Endothelial cell of umbilical vein (primary cell): Measurements from ENCODE around the gene OR13J1. TPM values are rescaled to one million over a fixed set of nuclear protein-coding genes. Genes with fewer than 3 reads are reported as not detected.

Experiments used
- BruUV-seq: library from RNA; stranded (reverse); fragments of 400-500 nt; replicated peaks from 2 replicates; lab custom pipeline; 2021; lab: Mats Ljungman, UMichigan
- CTCF ChIA-PET: fragments of 300-600, 350-600 bp; sonication (Branson Sonifier 250); formaldehyde crosslinking; loops from one replicate; lab custom pipeline; 2021; ENCODE audit warnings: antibody characterized with exemption, inconsistent platforms; lab: Charles Lee
- POLR2A ChIA-PET: fragments of 300-600, 350-600 bp; sonication (Branson Sonifier 250); formaldehyde crosslinking; loops from one replicate; lab custom pipeline; 2021; ENCODE audit warnings: antibody characterized with exemption, inconsistent platforms; lab: Charles Lee
- DNase-seq: peaks from one replicate; pipeline ENCODE4 v3.0.0-alpha.2; 2011; ENCODE audit warnings: low read depth, low spot score
- FAIRE-seq: peaks from 2 replicates; lab custom pipeline; 2011; peaks lifted over from hg19 to GRCh38; lab: Jason Lieb, UNC
- H2AFZ ChIP-seq: 2 replicates; pipeline ENCODE4 v1.6.0; 2012; ENCODE audit warnings: low read depth, low read length, control low read depth, inconsistent platforms
- H3K27ac ChIP-seq: 2 replicates; pipeline ENCODE4 v1.5.1; 2011; ENCODE audit warnings: low read depth, mild to moderate bottlenecking, control low read depth, low read length, moderate library complexity; ENCODE audit not compliant: insufficient read depth
- H3K27me3 ChIP-seq, 2 experiments: 2 replicates each; pipeline versions ENCODE4 v1.6.0 to v1.6.1; 2011; ENCODE audit warnings: low read length in 2 of 2, mixed read lengths in 1 of 2; ENCODE audit not compliant: control insufficient read depth in 2 of 2, insufficient read depth in 2 of 2
- H3K36me3 ChIP-seq, 2 experiments: 2 replicates in 1 of 2; 3 replicates in 1 of 2; pipeline ENCODE4 v1.5.1; 2011; ENCODE audit warnings: low read length in 2 of 2, mild to moderate bottlenecking in 1 of 2, moderate library complexity in 1 of 2; ENCODE audit not compliant: control insufficient read depth in 2 of 2, insufficient read depth in 2 of 2; ENCODE audit errors: extremely low read depth in 1 of 2
- H3K4me1 ChIP-seq: 3 replicates; pipeline ENCODE4 v1.5.1; 2011; ENCODE audit warnings: mild to moderate bottlenecking, low read length; ENCODE audit not compliant: control insufficient read depth, insufficient read depth; ENCODE audit errors: extremely low read depth
- H3K4me2 ChIP-seq: 2 replicates; pipeline ENCODE4 v1.6.1; 2011; ENCODE audit warnings: low read length, control low read depth, mixed read lengths; ENCODE audit not compliant: insufficient read depth
- H3K4me3 ChIP-seq, 3 experiments: fragments of 200-600 bp in 1 of 3; sonication (generic), shearing (Covaris generic) in 1 of 3; replicated peaks in 1 of 3; 2 replicates each; pipeline ENCODE4 v1.5.1; 2011 to 2016; ENCODE audit warnings: control low read depth in 3 of 3, low read length in 3 of 3, mild to moderate bottlenecking in 2 of 3, inconsistent platforms in 1 of 3, low read depth in 1 of 3, moderate library complexity in 1 of 3; ENCODE audit not compliant: insufficient read depth in 1 of 3
- H3K79me2 ChIP-seq: 2 replicates; pipeline ENCODE4 v1.6.0; 2012; ENCODE audit warnings: low read length, inconsistent platforms; ENCODE audit not compliant: control insufficient read depth, insufficient read depth
- H3K9ac ChIP-seq: replicated peaks from 2 replicates; pipeline ENCODE3; 2011; ENCODE audit warnings: low read length, control low read depth; ENCODE audit not compliant: insufficient read depth; ENCODE audit errors: extremely low read depth
- H3K9me1 ChIP-seq: replicated peaks from 3 replicates; pipeline ENCODE4 v1.6.0; 2011; ENCODE audit warnings: mild to moderate bottlenecking, low read length; ENCODE audit not compliant: control insufficient read depth, insufficient read depth; ENCODE audit errors: extremely low read depth
- H3K9me3 ChIP-seq: replicated peaks from 2 replicates; pipeline ENCODE4 v1.5.1; 2012; ENCODE audit warnings: low read length, inconsistent platforms; ENCODE audit not compliant: control insufficient read depth, insufficient read depth
- H4K20me1 ChIP-seq: replicated peaks from 2 replicates; pipeline ENCODE3; 2011; ENCODE audit warnings: mild to moderate bottlenecking, low read length; ENCODE audit not compliant: control insufficient read depth, insufficient read depth; ENCODE audit errors: extremely low read depth
- CTCF ChIP-seq, 2 donors: IDR thresholded peaks; 1 replicate in 1 of 2; 2 replicates in 1 of 2; pipeline ENCODE4 v1.5.1; 2011; ENCODE audit warnings: low read length in 2 of 2, mild to moderate bottlenecking in 2 of 2, moderate library complexity in 2 of 2, control low read depth in 1 of 2, inconsistent platforms in 1 of 2, low read depth in 1 of 2; ENCODE audit not compliant: insufficient read depth in 1 of 2; ENCODE audit errors: extremely low read depth in 1 of 2
- EZH2 ChIP-seq: IDR thresholded peaks from 2 replicates; pipeline ENCODE4 v1.6.1; 2012; ENCODE audit warnings: borderline replicate concordance, low read depth, mild to moderate bottlenecking, moderate library complexity, low read length, inconsistent platforms; ENCODE audit not compliant: severe bottlenecking
- FOS ChIP-seq: IDR thresholded peaks from 2 replicates; pipeline ENCODE4 v1.6.1; 2011; ENCODE audit warnings: mild to moderate bottlenecking, low read length, moderate library complexity, borderline replicate concordance; ENCODE audit not compliant: insufficient read depth
- GATA2 ChIP-seq: IDR thresholded peaks from 2 replicates; pipeline ENCODE4 v1.7.0; 2011; ENCODE audit warnings: low read depth, mild to moderate bottlenecking, moderate library complexity, mixed read lengths, low read length; ENCODE audit not compliant: insufficient read length, insufficient read depth
- JUN ChIP-seq: IDR thresholded peaks from 2 replicates; pipeline ENCODE4 v1.6.1; 2011; ENCODE audit warnings: borderline replicate concordance, low read depth; ENCODE audit not compliant: insufficient read length, insufficient read depth
- MAX ChIP-seq: IDR thresholded peaks from 2 replicates; pipeline ENCODE4 v1.6.1; 2011; ENCODE audit not compliant: insufficient read depth, insufficient read length
- MYC ChIP-seq: IDR thresholded peaks from one replicate; pipeline ENCODE4 v1.6.1; 2011; ENCODE audit warnings: mild to moderate bottlenecking, low read depth, low read length
- POLR2A ChIP-seq: IDR thresholded peaks from 2 replicates; pipeline ENCODE4 v1.6.1; 2012; ENCODE audit warnings: low read depth, mild to moderate bottlenecking, control low read depth, low read length
- POLR2AphosphoS5 ChIP-seq: IDR thresholded peaks from 2 replicates; pipeline ENCODE4 v1.6.1; 2012; ENCODE audit warnings: low read depth, mild to moderate bottlenecking, control low read depth, low read length, moderate library complexity; ENCODE audit not compliant: insufficient read depth
- dilution Hi-C: fragments of 300-500 bp; cut with MboI; formaldehyde crosslinking; loops from one replicate; pipeline ENCODE4 v1.15.0; 2019; ENCODE audit warnings: low sequenced_read_pairs; ENCODE audit not compliant: extremely low pct_ligation_motif_present
- intact Hi-C: fragments of 100-400 bp; cut with micrococcal nuclease; formaldehyde crosslinking; loops from one replicate; pipeline ENCODE4 v1.10.0; 2022
- polyA plus RNA-seq, 4 experiments: library from polyadenylated mRNA; depleted of rRNA in 3 of 4; stranded (reverse) in 3 of 4; unstranded in 1 of 4; fragments of >200 nt; gene quantifications; 2 replicates each; pipeline versions ENCODE4 v1.2.1 to v1.2.3, GENCODE V29; 2011 to 2012; ENCODE audit warnings: missing spikeins in 1 of 4
- total RNA-seq: library from RNA; stranded (reverse); gene quantifications from 2 replicates; pipeline ENCODE4 v1.2.3, GENCODE V29; 2021

Gene OR13J1
- total and polyA plus RNA-seq, 2 donors (not counting 3 experiments of a cell fraction or from before 2014, with no cell fraction given): not detected

- intact Hi-C loops (no loop called here), dilution Hi-C loops (no loop called here)
- Histone ChIP-seq H3K9me1 (no peaks in the 10 kb centered on the region), H3K9ac (no peak overlapping the region), H3K36me3 (no peaks in the 10 kb centered on the region), H3K4me3 (no peak overlapping the region), H3K79me2 (no peaks in the 10 kb centered on the region), H3K27ac (no peak overlapping the region), H3K9me3 (no peaks in the 10 kb centered on the region), H2AFZ (no peak overlapping the region), H4K20me1 (no peaks in the 10 kb centered on the region), H3K27me3 (peaks cover 0 to 18% of the 10 kb centered on the region in 2 experiments), H3K4me2 (no peak overlapping the region), H3K4me1 (peaks cover 9% of the 10 kb centered on the region)
- TF ChIP-seq POLR2AphosphoS5 (no peak), FOS (no peak)
- FAIRE-seq: no peak
- no peak for DNase-seq
- ChIA-PET CTCF (interaction anchor here (1.6 to 2.7 kb wide), 2 partner anchors 14 to 42 kb away, joined by 6 to 8 read pairs; no protein-coding TSS in a partner anchor), POLR2A (no interaction called here)
- no TSS peak for BruUV-seq
These were observed 30.3 kb downstream of the OR13J1 start for GRCh38 chr9:35839926-35840325.

- BruUV-seq: no TSS peak
- peaks cover 0 to 18% of the 10 kb centered on the region in 2 experiments for H3K27me3 ChIP-seq
- intact Hi-C loops: no loop called here
- H3K79me2 ChIP-seq: no peaks in the 10 kb centered on the region
- H3K9me1 ChIP-seq: no peaks in the 10 kb centered on the region
- DNase-seq: no peak
- no peak overlapping the region for H3K4me2 ChIP-seq
- no peak overlapping the region for H3K4me3 ChIP-seq
- no peak overlapping the region for H3K27ac ChIP-seq
- ChIA-PET CTCF (interaction anchor here (1.2 to 3.2 kb wide), 7 partner anchors 11 to 75 kb away, joined by 3 to 27 read pairs (median 7); no protein-coding TSS in a partner anchor), POLR2A (no interaction called here)
- no peak overlapping the region for H2AFZ ChIP-seq
- H3K9ac ChIP-seq: no peak overlapping the region
- FAIRE-seq: no peak
- H4K20me1 ChIP-seq: no peaks in the 10 kb centered on the region
- no peaks in the 10 kb centered on the region for H3K4me1 ChIP-seq
- TF ChIP-seq FOS (no peak), MYC (no peak), MAX (no peak), GATA2 (no peak), POLR2A (no peak), JUN (no peak), CTCF (IDR thresholded peaks at IDR 0.05; ENCODE audit: extremely low read depth in 1 of 2, insufficient read depth in 1 of 2, low read depth in 1 of 2, low read length in 2 of 2) (no peak), EZH2 (no peak), POLR2AphosphoS5 (no peak)
- no peaks in the 10 kb centered on the region for H3K9me3 ChIP-seq
- dilution Hi-C loops: no loop called here
- no peaks in the 10 kb centered on the region for H3K36me3 ChIP-seq
These were observed 33.6 kb downstream of the OR13J1 start for GRCh38 chr9:35836595-35836994.
